Brain pericyte (primary cell): Measurements from ENCODE around the gene MELTF.

ENCODE experiments used
- DNase-seq: peaks from one replicate; pipeline ENCODE4 v3.0.0-alpha.2; 2012; ENCODE audit warnings: low read depth, low spot score

The MELTF gene

DNA sequence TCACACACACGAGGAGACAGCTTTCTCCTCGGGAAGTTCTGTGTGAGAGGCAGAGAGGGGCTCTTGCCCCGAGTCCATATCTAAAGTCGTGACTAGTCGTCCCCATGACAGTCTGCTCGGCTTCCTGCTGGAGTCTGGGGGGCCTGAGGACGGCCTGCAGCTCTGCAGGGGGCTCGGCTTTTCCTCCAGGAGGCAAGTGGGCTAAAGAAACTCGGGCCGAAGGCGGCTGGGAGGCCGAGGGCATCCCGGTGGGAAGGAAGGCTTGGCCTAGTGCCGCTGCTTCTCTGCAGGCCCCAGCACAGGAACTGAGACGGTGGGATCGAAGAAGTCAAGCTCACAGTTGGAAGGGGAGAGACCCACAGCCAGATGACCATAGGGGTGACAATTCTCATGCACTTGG, 35.6 kb downstream of the MELTF start:
- DNase-seq = no peak

DNA sequence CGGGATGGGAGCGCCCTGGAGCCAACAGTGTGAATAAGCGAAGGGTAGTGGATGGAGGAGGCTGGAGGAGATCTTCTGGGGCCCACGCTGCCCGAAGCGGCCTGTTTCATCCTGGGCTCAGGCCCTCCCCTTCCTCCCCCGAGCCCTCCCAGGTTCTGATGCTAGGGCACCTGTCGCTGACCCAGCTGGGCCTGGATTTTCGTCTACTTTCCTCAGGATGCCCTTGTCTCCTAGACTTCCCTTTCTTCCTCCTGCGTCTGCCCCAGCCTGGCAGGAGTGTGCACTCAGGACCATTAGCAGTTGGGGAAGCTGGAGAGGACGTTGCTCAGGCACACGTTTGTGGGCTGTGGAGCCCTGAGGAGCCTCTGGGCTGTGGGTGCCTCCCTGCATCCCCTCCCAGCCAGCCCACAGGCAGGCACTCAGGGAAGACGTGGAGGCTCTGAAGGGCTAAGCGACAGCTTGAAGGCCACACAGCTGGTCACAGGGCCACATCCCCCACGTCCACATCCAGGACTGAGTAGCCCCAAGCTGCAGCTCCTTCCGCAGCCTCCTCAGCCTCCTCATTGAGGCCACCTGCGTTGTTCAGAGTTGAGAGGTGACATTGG, 37.1 kb downstream of the MELTF start:
- no peak for DNase-seq

DNA sequence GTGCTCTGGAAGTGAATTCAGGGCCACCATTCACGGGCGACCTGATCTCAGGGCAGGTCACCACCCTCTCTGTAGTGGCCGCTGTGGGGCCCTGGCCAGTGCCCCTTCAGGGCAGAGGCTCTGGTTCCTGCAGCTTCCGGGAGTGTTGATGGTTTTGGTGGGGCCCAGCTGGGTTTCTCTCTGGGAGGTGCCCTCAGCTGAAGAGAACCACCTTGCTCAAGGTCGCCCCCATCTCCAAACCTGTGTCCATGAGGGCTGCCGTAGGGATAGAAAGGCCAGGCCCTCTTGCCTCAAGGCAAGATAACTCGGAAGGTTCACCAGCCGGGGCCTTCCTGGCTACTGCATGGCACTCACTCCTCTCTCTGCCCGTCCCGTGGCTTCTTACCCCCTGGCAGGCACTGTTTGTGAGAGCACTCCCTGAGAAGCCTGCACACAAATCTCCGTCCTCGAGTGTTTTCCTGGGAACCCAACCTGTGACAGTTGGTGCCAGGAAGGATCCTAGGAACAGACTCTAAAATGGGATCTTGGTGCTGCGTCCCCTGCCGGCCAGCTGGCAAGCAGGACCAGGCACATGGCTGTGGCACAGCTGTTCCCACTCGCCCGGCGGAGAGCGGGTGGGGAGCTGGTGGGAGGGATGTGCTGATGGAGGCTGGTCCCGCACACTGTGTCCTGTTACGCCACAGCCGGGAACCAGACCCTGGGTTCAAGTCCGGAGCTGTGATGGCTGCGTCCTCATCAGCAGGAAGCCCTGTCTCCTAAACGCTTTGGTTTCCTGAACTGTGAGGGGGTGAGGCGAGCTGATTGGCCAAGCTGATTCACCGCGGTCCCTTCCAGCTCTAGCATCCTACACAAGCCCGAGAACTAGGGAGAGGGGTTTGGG, 37.8 kb downstream of the MELTF start:
- DNase-seq = no peak

DNA sequence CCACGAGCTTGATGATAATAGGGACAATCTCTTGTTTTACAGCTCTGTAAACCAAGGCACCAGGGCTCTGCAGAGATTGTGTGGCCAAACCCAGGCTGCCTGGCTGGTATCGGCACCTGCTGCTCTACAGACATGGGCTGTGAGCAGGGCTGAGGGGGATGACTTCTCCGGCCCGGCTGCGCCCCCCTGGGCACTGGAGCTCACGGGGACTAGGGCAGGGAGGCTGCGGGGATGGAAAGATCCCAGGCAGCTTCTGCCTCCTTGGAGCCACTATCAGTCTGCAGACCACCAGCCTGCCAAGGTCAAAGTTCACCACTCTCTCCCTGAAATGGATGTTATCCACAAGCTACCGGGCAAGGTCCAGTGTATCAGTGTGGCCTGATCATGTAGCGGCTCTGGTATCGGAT, 39.0 kb downstream of the MELTF start:
- no peak for DNase-seq

DNA sequence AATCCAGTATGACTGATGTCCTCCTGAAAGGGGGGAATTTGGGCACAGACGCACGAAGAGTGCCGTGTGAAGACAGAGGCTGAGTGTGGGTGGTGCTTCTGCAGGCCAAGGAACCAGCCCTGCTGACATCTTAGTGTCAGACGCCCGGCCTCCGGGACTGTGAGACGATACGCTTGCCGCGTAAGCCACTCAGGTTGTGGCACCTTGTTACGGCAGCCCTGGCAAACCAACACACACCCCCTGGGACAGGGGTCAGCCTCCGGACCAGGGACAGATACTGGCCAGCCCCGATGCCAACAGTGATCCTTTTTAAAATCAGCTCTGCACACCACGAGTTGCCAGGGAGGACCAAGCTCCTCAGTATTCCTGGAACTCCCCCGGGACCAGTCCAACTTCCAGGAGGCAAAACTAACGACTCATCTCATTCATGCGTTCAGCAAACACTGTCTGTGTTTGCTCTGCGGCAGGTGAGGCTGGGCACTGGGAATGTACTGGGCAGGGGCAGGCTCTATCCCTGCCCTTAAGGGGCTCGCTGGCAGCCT, 39.8 kb downstream of the MELTF start:
- no peak for DNase-seq

DNA sequence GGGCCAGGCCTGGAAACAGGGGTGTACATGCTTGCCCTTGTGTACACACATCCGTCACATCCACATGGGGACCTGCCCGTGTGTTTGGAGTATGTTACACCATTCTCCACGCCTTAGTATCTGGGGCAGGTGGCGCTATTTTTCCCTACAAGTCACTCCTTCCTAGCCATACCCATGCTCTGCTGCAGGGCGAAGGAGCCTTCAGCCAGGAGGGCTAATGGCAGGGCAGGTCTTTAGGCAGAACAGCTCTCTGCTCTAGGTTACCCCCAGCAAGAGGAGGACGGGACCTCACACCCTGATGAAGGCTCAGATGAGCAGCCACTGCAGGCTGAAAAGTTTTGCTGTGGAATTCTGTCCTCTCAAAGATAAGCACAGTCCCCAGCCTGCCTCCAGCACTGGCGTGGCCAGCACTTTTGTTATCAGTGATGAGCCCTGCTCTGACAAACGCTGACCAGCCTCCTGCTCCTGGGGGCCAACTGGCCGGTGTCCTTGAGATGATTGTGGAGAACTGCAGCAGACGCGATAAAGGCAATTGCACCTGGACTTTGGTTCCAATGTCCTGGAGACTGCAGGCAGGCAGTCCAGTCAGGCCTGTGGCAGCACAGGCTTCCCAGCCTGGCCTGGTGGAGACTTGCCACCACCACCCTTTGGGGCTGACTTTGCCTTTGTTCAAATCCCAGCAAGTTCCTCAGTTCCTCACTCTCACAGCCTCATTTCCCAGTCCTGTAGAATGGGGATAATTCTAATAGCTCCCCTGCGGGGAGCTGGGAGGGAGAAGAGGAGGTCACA, 41.2 kb downstream of the MELTF start:
- DNase-seq = no peak

DNA sequence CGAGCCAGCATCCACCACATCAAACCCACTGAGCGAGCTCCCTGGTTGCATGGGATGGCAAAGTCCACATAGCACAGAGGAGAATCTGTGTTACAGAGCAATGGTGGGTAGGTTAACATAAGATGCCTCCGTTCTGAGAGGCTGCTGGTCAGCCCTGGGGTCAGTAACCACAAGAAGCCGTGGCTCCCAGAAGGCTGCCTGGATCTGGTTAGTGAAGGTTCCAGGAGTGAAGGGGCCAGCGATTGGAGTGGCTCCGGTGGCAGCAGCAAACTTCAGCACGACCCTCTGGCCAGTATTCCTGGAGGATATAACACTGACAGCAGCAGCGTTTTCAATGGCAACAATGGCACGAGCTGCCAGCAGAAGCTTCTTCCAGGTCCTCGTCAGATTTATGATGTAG, 42.6 kb downstream of the MELTF start:
- no peak for DNase-seq

DNA sequence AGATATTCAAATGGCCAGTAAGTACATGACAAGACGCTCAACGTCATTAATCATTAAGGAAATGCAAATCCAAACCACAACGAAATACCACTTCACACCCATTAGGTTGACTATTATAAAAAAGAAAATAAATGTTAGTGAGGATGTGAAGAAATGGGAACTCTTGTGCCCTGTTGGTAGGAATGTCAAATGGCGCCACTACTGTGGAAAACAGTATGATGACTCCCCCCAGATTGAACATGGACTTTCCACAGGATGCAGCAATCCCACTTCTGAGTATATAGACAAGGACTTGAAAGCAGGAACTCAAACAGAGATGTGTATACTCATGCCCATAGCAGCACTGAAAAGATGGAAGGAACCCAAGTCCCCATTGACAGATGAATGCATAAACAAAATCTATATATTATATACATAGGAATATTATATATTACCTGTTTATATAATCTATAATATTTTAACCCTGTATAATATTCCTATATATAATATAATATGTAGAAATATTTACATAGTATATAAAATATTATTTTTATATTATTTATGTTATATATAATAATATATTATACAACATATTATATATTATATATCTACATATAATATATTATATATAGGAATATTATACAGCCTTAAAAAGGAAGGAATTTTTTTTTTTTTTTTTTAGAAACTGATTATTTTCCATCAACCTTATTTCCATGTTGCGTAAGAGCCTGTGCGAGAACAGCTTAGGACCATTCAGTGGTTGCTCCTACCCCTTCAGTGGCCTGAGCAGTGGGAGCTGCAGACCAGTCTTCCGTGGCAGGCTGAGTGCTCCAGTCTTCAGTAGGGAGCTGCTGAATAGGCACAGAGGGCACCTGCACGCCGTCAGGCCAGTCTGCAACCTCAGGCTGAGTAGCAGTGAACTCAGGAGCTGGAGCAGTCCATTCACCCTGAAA, 43.4 kb downstream of the MELTF start:
- DNase-seq = no peak

DNA sequence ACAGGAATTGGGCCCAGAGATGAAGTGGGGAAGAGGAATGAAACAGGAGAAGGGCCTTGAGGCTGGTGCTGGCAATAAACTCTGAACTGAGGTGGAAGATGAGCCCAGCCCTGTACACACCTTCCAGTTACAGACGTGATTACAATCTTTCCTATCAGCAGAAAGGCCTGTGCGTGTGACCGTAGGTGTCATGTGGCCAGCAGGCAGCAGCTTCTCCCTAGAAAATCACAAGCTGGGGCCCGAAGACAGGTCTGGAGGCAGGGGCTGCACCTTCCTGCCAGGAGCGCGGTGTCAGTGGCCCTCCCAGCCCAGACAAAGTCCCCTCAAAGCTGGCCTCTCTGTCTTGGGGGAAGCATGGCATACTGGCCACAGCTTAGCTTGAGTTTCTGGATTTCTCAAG, 44.3 kb downstream of the MELTF start:
- no peak for DNase-seq

DNA sequence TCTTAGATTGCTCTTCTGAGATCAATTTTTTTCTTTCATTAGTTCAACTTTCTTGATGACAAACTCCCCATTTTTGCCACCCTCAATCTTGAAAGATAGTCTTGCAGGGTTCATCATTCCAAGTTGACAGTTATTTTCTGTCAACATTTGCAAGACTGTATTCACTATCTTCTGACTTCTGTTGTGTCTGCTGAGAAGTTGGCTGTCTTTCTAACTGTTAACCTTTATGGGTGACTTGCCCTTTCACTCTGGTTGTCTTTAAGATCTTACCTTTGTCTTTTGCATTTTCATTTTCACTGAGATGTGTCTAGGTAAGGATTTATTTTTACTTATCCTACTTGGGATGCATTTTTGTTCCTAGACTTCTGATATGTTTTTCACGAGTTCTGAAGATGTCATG, 46.4 kb downstream of the MELTF start:
- no peak for DNase-seq

DNA sequence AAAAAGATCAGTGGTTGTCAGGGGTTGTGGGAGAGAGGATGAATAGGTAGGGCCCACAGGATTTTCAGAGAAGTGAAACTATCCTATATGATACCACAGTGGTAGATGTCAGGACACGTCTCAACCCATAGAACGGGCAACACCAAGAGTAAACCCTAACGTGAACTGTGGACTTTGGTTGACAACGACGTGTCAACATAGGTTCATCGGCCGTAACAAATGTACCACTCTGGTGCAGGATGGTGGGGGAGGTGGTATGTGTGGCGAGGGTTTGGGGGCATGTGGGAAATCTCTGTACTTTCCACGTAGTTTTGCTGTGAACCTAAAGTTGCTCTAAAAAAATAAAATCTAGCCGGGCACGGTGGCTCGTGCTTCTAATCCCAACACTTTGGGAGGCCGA, 48.0 kb downstream of the MELTF start:
- DNase-seq = no peak

DNA sequence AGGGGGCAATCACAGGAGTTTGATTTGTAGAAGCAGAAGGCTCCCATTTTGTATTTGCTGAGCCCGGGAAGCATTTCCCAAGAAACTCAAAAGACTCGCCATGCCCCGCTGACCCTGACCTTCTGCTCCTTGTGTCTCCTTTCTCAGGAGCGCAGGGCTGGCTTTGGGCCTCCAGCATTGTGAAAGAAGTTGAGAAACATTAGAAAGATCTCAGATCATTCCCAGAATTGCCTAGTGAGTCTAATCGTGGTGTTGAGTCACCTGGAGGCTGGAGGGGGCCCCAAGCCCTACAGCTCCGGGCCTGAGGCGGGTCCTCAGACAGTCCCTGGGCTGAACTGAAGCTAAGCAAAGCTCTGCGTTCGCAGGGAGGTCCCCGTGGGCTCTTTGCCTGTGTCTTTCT, 50.1 kb downstream of the MELTF start:
- DNase-seq = no peak

DNA sequence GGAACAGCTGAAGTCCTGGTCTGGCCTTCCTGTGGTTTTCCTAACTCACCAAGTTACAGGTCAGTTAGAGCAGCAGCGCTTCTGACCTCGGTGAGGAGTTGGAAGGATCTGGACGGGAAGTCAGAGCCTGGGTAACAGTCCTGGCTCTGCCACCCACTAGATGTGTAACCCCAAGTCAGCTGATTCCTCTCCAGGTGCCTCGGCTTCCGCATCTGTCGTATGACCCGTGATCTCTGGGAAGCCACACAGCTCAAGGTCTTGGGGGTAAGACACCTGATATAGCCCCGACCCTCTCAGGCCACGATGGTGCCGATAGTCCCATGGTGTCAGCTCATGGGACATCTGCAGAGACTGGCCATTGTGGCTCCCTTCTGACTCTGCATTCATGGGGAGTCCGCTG, 52.7 kb downstream of the MELTF start:
- no peak for DNase-seq

DNA sequence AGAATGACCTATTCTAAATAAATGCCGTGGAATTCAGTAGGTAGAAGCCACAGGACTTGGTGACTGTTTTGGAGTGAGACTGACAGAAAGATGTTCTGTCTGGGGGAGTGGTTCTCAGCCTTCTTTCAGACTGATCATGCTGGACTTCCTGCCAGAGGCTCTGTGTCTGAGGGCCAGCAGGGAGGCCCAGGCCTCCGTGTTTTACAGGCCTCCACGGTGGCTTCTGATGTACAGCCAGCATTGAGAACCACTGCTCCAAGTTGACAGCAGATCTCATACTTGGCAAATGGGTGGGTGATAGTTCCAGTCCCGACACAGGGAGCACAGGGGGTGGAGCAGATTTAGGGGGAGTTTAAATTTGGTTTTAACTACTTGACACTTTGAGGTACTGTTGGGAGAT, 54.3 kb downstream of the MELTF start:
- DNase-seq = no peak

DNA sequence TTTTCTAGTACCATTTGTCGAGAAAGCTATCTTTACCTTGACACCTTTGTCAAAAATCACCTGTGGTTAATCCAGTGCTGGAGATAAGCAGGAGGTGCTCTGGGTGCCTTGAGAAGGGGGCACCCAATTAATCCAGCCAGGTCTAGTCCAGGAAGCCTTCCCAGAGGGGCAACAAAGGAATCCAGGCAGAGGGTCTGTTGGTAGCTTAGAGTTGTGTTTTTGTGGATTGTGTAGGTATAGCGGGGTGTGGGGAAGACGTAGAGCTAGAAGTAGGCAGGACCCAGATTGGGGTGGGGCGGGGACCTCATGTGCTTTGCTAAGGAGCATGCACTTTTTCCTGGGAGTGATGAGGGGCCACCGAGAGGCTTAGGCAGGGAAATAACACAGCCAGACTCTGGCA, 55.0 kb downstream of the MELTF start:
- no peak for DNase-seq

DNA sequence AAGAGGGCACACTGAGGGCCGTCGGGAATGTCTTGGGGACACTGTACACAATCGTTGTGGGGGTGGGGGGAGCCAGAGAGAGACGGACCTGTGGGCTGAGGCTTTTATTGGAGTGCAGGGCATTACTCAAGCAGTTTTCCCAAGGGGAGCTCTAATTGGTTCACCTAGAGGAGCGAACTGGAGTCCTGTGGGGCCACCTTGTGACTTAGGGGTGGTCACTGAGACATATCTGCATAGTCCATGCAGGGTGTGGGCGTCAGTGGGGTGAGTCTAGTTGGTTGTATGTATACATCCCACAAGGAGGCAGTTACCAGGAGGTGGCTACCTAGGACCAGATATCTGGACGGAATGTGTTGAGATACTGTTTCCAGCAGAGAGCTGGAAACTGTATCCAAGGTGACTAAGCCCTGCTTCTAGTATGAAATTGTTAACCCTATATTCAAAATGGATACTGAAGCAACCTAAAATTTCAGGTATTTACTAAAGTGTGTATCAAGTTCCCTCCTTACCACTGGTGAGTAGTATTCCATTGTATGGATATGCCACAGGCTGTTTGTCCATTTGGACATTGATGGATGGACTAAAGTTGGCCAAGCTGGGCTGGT, 58.4 kb downstream of the MELTF start:
- DNase-seq = no peak

DNA sequence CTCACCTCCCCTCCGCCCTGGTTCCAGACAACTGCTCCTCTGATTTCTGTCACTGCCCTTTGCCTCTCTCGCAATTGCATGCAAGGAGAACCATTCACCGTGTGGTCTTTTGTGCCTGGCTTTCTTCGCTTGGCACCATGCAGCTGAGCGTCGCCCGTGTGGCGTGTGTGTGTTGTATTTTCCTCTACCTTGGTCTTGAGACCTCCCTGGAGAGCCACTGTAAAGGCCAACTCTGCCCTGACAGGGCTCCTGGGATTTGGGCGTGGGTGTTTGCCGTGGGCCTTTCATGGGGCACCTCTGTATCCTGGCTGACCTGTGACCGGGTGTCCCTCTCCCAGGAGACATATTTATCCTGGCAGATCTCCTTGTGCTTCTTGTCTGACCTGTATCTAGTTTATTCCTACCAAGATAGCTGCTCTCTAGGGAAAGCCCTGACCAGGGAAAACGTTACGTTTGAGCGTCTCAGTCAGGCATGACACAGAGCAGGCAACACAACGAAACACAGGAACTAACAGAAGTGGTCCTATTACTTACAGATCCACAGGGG, 59.0 kb downstream of the MELTF start:
- no peak for DNase-seq

DNA sequence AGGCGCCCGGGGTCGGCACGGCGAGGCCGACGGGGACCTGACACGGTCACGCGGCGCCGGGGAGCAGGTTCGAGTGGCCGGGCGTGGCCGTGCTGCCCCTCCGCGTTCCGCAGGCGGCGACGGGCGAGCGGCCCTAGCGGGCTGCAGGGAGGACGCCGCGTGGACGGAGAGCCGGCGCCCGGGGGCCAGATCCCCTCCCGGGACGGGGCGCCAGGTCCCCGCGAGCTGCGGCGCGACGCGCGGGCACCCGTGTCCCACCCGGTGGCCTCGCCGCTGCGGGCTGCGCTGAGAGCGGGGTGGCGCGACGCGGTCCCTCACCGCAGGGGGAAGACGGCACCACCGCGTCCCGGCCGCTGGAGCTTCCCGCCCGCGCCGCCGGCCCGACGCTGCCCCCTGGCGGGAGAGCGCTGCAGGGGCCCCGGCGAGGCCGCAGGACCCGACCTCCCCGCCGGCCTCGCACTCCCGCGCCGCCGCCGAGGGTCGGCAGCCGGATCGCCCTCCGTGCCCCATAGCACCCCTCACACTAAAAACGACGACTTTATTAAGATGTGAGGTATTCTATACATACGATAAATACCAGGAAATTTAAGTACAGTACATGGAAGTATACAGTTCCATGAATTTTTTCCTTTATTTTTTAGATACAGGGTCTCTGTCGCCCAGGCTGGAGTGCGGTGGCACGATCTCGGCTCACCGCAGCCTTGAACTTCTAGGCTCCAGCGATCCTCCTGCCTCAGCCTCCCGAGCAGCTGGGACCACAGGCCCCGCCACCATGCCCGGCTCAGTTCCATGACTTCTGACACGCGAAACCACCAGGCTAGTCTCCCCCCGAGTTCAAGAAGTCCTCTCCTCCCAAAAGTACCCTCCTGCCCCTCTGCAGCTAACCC, 59.7 kb downstream of the MELTF start:
- no peak for DNase-seq

DNA sequence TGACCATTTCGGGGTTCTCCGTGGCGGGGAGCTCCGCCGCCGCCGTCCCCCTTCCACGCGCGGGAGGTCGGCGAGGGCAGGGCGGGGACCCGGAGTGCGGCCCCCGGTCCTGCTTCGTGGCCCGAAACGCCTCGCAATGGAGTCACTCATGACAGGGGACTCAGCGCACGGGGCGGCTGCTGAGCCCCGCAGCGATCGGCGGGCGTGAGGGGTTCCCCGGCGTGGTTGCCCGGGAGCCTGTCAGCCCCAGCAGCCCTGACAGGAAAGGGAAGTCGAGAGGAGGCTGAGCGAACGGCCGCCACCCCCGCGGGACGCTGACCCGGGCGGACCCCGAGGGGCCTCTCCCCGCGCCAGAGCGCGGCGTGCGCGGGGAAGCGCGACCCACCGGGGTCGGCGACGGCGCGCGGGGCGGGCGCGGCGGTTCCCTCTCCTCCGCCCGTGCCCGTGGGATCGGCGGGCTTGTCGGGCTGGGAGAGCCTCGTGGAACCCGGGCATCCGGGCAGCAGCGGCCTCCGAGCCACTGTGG, 60.4 kb downstream of the MELTF start:
- no peak for DNase-seq
